Endothelial cell of coronary artery (primary cell): ENCODE measurements around the gene TRIM47. TPM values are rescaled to one million over a fixed set of nuclear protein-coding genes. Genes with fewer than 3 reads are reported as not detected.

ENCODE experiments used
- total RNA-seq: library from RNA; depleted of rRNA; stranded (reverse); fragments of >200 nt; gene quantifications from 2 replicates; pipeline ENCODE4 v1.2.3, GENCODE V29; 2014

TRIM47 gene
- 33.8 and 34.9 TPM in 2 replicates for total RNA-seq

GRCh38 chr17:75878174-75878998 lies at the start of gene TRIM47:
TRIM47 (minus strand) TSS chr17:75878581; CDS start chr17:75878548, 33 bp downstream.

GRCh38 chr17:75904749-75905521 lies 26.6 kb upstream of the TRIM47 start, which contains the start of gene MRPL38:
MRPL38 (minus strand) TSS chr17:75904884; CDS start chr17:75904875, 9 bp downstream.

GRCh38 chr17:75896415-75897159 lies 18.2 kb upstream of the TRIM47 start, which contains the start of gene TRIM65:
TRIM65 (minus strand) TSS chr17:75896951; CDS start chr17:75896937, 14 bp downstream.

GRCh38 chr17:75855310-75856061 lies 22.9 kb downstream of the TRIM47 start, which contains the start of gene WBP2:
WBP2 (minus strand) TSS chr17:75855335; CDS start chr17:75855297, 38 bp downstream.

GRCh38 chr17:75843577-75844529 lies 34.5 kb downstream of the TRIM47 start, which contains the start of gene UNC13D:
UNC13D (minus strand) TSS chr17:75844404; CDS start chr17:75844337, 67 bp downstream.

Other genes with a start within 250 kb of the TRIM47 start
- gene SMIM5, start 245.1 kb downstream of the TRIM47 start, total RNA-seq, result not detected in 2 replicates
- 12.5 and 20.2 TPM in 2 replicates for gene RECQL5, start 211.4 kb downstream of the TRIM47 start, total RNA-seq
- 68.8 and 81.1 TPM in 2 replicates for gene SAP30BP, start 211.2 kb downstream of the TRIM47 start, total RNA-seq
- gene ITGB4, start 157.1 kb downstream of the TRIM47 start, total RNA-seq, result 1.1 and 10.0 TPM in 2 replicates
- 83.8 and 87.3 TPM in 2 replicates for gene GALK1, start 113.4 kb downstream of the TRIM47 start, total RNA-seq
- 9.3 and 14.5 TPM in 2 replicates for gene UNK, start 93.8 kb downstream of the TRIM47 start, total RNA-seq
- 3.4 TPM in 2 replicates for gene UNC13D, start 34.2 kb downstream of the TRIM47 start, total RNA-seq
- 15.9 and 17.6 TPM in 2 replicates for gene WBP2, start 23.2 kb downstream of the TRIM47 start, total RNA-seq
- 20.1 and 22.3 TPM in 2 replicates for gene TRIM65, start 18.4 kb upstream of the TRIM47 start, total RNA-seq
- 30.1 and 34.8 TPM in 2 replicates for gene MRPL38, start 26.3 kb upstream of the TRIM47 start, total RNA-seq
- gene FBF1, start 62.5 kb upstream of the TRIM47 start, total RNA-seq, result 6.9 and 8.4 TPM in 2 replicates
- 58.5 and 67.3 TPM in 2 replicates for gene ACOX1, start 100.6 kb upstream of the TRIM47 start, total RNA-seq
- gene TEN1, start 100.7 kb upstream of the TRIM47 start, total RNA-seq, result 12.0 and 22.2 TPM in 2 replicates
- 0.45 and 2.0 TPM in 2 replicates for gene CDK3, start 122.3 kb upstream of the TRIM47 start, total RNA-seq
- not detected in 2 replicates for gene EVPL, start 148.7 kb upstream of the TRIM47 start, total RNA-seq
- gene SRP68, start 193.9 kb upstream of the TRIM47 start, total RNA-seq, result 31.9 and 36.6 TPM in 2 replicates
- gene GALR2, start 196.2 kb upstream of the TRIM47 start, total RNA-seq, result not detected in 2 replicates
- not detected in 2 replicates for gene ZACN, start 200.6 kb upstream of the TRIM47 start, total RNA-seq
- gene EXOC7, start 225.2 kb upstream of the TRIM47 start, total RNA-seq, result 73.9 and 78.0 TPM in 2 replicates